ENCODE measurements around the gene ANHX.

Gene ANHX

DNA sequence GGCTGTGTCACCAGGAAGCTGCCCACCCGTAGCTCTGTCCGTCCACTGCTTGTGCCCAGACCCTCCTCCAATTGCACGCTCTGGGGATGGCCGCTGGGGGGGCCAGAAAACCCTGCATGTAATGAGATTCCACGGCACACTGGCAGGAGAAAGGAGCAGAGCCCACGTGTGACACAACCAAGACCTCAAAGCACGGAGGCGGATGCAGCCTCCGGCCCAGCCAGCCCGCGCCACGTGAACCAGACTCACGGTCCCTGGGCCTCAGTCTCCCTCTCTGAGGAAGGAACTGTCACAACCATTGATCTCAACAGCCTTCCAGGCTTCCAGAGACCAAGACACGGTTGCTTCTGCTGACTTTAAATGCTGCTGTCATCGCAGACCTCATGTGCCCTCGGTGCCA, 14.4 kb downstream of the ANHX start:
- ATAC-seq, result no peak
- H3K4me3 Mint-ChIP-seq, result no peak overlapping the region
- no peaks in the 10 kb centered on the region for H3K4me1 Mint-ChIP-seq
- H3K27ac Mint-ChIP-seq, result no peak overlapping the region
- peaks cover 29% of the 10 kb centered on the region for H3K27me3 Mint-ChIP-seq
- no peaks in the 10 kb centered on the region for H3K36me3 Mint-ChIP-seq
- peaks cover 27% of the 10 kb centered on the region for H3K9me3 Mint-ChIP-seq

DNA sequence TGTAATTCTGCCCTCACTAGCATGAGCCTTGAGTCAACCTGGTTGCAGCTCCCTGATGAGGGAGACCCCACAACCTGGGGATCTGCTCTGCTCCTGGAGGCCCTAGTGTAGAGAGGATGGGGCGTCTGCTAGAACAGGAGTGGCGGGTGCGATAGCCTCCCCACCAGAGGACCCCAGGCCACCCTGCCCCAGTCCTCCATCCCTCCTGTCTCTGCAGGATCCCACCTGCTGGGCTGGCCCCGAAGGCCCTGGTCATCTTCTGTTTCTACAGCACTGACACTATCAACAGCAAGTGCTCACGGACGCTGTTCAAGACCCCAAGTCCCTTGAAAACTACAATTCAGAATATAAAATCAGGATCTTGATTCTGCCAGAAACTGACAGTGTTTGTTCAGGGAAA, 15.2 kb downstream of the ANHX start:
- H3K4me3 Mint-ChIP-seq, result no peak overlapping the region
- no peak for ATAC-seq
- peaks cover 27% of the 10 kb centered on the region for H3K9me3 Mint-ChIP-seq
- no peak overlapping the region for H3K27ac Mint-ChIP-seq
- no peaks in the 10 kb centered on the region for H3K4me1 Mint-ChIP-seq
- peaks cover 29% of the 10 kb centered on the region for H3K27me3 Mint-ChIP-seq
- H3K36me3 Mint-ChIP-seq, result peaks cover 2% of the 10 kb centered on the region

DNA sequence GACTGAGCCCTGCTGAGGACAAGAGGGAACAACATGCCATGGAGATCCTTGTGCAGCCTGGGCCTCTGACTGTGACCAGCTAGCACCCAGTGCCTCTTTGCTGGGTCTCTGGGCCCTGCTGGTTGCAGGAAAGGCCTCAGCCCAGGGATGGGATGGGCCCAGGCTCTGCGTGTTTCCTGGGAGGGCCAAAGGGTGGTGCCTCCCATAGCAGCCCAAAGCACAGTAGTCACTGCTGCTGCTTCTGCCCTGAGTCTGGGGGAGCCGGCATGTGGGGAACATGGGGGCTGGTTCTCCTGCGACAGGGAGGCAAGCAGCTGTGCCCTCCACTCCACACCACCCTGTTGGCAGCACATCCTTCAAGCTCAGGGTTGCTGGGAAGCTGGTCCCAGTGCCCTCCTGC, 18.5 kb downstream of the ANHX start:
- Mint-ChIP-seq H3K27me3 (peaks cover 21% of the 10 kb centered on the region), H3K4me3 (no peak overlapping the region), H3K36me3 (peaks cover 4% of the 10 kb centered on the region), H3K27ac (no peak overlapping the region), H3K9me3 (peaks cover 38% of the 10 kb centered on the region), H3K4me1 (no peaks in the 10 kb centered on the region)
- ATAC-seq, result no peak

DNA sequence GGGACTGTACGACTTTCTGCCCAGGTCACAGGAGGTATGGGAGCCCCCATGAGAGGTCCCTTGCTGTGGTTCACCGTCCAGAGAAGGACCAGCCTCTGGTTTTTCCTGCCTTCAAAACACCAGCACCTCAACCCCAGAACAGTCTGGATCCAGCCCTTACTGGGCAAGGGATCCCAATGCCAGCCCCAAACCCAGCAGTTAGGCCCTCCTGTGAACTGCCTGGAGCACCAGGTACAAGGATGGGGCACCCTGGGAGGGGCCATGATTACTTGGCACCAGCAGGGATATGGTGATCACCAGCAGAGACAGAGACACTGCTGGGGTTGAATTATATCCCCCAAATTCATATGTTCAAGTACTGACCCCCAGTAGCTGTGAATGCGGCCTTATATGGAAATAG, 20.0 kb downstream of the ANHX start:
- peaks cover 4% of the 10 kb centered on the region for H3K36me3 Mint-ChIP-seq
- ATAC-seq, result no peak
- H3K4me3 Mint-ChIP-seq, result no peak overlapping the region
- H3K27ac Mint-ChIP-seq, result no peak overlapping the region
- H3K9me3 Mint-ChIP-seq, result peaks cover 39% of the 10 kb centered on the region
- H3K27me3 Mint-ChIP-seq, result peaks cover 21% of the 10 kb centered on the region
- no peaks in the 10 kb centered on the region for H3K4me1 Mint-ChIP-seq

DNA sequence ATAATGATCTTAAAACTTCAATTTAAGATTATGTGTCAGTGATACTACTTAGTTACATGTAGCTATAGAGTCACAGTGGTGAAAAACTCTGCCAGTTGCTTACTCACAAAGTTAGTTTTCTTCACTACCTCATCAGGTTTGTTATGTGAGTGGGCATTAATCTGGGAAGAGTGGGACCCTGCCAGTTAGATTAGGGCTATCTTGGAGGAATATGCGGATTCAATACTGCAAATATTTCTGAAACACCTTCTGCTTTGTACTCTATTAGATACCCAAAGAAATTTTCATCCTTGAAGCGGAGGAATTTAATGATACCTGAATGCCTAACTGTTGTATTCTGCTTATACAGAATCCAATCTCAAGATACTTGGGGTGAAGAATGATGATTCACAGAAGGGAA, 29.3 kb downstream of the ANHX start:
- H3K27ac Mint-ChIP-seq, result no peak overlapping the region
- no peaks in the 10 kb centered on the region for H3K27me3 Mint-ChIP-seq
- H3K4me1 Mint-ChIP-seq, result no peaks in the 10 kb centered on the region
- H3K4me3 Mint-ChIP-seq, result no peak overlapping the region
- ATAC-seq, result no peak
- H3K36me3 Mint-ChIP-seq, result peaks cover 32% of the 10 kb centered on the region
- peaks cover 17% of the 10 kb centered on the region for H3K9me3 Mint-ChIP-seq

DNA sequence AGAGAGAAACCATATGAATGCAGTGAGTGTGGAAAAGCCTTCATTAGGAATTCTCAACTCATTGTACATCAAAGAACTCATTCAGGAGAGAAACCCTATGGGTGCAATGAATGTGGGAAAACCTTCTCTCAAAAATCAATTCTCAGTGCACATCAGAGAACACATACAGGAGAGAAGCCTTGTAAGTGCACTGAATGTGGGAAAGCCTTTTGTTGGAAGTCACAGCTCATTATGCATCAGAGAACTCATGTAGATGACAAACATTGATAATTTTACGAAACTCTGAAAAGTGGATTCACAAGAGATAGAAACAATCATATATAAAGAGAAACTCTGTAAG, 31.4 kb downstream of the ANHX start:
- H3K9me3 Mint-ChIP-seq, result peaks cover 30% of the 10 kb centered on the region
- H3K27ac Mint-ChIP-seq, result no peak overlapping the region
- no peak for ATAC-seq

DNA sequence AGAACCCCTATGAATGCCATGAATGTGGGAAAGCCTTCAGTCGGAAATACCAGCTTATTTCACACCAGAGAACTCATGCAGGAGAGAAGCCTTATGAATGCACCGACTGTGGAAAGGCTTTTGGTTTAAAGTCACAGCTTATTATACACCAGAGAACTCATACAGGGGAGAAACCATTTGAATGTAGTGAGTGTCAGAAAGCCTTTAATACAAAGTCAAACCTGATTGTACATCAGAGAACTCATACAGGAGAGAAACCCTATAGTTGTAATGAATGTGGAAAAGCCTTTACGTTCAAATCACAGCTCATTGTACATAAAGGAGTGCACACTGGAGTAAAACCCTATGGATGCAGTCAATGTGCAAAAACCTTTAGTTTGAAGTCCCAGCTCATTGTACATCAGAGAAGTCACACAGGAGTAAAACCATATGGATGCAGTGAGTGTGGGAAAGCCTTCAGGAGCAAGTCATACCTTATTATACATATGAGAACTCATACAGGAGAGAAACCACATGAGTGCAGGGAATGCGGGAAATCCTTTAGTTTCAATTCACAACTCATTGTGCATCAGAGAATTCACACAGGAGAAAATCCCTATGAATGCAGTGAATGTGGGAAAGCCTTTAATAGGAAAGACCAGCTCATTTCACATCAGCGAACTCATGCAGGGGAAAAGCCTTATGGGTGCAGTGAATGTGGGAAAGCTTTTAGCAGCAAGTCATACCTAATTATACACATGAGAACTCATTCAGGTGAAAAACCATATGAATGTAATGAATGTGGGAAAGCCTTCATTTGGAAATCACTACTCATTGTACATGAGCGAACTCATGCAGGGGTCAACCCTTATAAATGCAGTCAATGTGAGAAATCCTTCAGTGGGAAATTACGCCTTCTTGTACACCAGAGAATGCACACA, 32.1 kb downstream of the ANHX start:
- Mint-ChIP-seq H3K27ac (no peak overlapping the region), H3K4me1 (no peaks in the 10 kb centered on the region), H3K9me3 (peaks cover 29% of the 10 kb centered on the region), H3K36me3 (peaks cover 58% of the 10 kb centered on the region), H3K27me3 (no peaks in the 10 kb centered on the region), H3K4me3 (no peak overlapping the region)
- ATAC-seq, result no peak

More for the DNA sequence above, 31.4 kb downstream of the ANHX start:
- Mint-ChIP-seq H3K4me1 (no peaks in the 10 kb centered on the region), H3K36me3 (peaks cover 53% of the 10 kb centered on the region), H3K4me3 (no peak overlapping the region), H3K27me3 (no peaks in the 10 kb centered on the region)

DNA sequence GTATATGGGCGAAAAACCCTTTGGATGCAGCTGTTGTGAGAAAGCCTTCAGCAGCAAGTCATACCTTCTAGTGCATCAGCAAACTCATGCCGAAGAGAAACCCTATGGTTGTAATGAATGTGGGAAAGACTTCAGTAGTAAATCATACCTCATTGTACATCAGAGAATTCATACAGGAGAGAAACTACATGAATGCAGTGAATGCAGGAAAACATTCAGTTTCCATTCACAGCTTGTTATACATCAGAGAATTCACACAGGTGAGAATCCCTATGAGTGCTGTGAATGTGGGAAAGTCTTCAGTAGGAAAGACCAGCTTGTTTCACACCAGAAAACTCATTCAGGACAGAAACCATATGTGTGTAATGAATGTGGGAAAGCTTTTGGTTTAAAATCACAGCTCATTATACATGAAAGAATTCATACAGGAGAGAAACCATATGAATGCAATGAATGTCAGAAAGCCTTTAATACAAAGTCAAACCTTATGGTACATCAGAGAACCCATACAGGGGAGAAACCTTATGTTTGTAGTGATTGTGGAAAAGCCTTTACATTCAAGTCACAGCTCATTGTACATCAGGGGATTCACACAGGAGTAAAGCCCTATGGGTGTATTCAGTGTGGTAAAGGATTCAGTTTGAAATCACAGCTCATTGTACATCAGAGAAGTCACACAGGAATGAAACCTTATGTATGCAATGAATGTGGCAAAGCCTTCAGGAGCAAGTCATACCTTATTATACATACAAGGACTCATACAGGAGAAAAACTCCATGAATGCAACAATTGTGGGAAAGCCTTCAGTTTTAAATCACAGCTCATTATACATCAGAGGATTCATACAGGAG, 33.0 kb downstream of the ANHX start:
- Mint-ChIP-seq H3K27ac (no peak overlapping the region), H3K4me3 (no peak overlapping the region), H3K4me1 (no peaks in the 10 kb centered on the region), H3K9me3 (peaks cover 26% of the 10 kb centered on the region), H3K27me3 (no peaks in the 10 kb centered on the region), H3K36me3 (peaks cover 58% of the 10 kb centered on the region)
- ATAC-seq, result no peak

DNA sequence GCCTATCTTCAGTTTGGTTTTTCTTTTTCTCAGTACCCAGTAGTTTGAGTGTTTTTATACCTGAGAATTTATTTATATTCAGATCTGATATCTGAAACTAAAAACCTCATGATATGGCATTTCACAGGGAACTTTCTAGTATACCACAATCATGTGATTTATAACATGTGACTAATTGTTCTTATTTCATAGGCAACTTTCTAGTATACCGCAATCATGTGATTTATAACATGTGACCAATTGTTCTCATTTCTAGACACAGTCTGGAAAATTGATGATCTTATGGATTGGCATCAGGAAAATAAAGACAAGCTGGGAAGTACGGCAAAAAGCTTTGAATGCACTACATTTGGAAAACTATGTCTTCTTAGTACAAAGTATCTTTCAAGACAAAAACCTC, 33.8 kb downstream of the ANHX start:
- Mint-ChIP-seq H3K9me3 (peaks cover 26% of the 10 kb centered on the region), H3K36me3 (peaks cover 58% of the 10 kb centered on the region), H3K4me1 (no peaks in the 10 kb centered on the region), H3K4me3 (no peak overlapping the region), H3K27me3 (no peaks in the 10 kb centered on the region), H3K27ac (no peak overlapping the region)
- no peak for ATAC-seq

DNA sequence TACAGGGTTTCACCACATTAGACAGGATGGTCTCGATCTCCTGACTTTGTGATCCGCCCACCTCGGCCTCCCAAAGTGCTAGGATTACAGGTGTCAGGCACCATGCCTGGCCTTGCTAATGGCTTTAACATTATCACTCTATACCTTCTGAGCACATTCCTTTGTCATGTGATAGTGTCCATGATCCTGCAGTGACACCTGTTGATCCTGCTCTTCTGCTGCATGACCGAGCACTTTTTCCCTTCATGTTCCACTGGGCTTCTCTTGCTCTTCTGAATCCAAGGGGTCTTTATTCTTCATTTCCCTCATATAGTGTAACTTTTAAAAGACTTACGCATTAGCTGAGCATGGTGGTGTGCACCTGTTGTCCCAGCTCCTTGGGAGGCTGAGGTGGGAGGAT, 42.8 kb downstream of the ANHX start:
- Mint-ChIP-seq H3K9me3 (peaks cover 41% of the 10 kb centered on the region), H3K27me3 (no peaks in the 10 kb centered on the region), H3K27ac (no peak overlapping the region), H3K4me1 (no peaks in the 10 kb centered on the region), H3K36me3 (peaks cover 90% of the 10 kb centered on the region), H3K4me3 (no peak overlapping the region)
- no peak for ATAC-seq

DNA sequence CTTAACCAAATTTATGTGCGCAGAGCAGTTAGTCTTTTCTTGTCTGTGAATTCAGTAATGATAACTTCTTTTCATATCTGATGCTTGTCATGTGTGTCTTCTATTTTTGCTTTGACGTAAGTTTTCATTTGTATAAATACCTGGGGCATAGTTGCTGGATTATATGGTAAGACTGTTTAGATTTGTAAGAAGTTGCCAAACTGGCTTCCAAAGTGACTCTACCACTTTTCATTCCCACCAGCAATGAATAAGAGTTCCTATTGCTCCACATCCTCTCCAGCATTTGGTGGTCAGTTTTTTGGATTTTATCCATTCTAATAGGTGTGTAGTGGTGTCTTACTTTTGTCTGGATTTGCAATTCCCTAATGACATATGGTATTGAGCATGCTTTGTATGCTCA, 45.5 kb downstream of the ANHX start:
- Mint-ChIP-seq H3K4me1 (peaks cover 5% of the 10 kb centered on the region), H3K4me3 (no peak overlapping the region), H3K9me3 (peaks cover 43% of the 10 kb centered on the region), H3K27ac (no peak overlapping the region), H3K27me3 (no peaks in the 10 kb centered on the region), H3K36me3 (peaks cover 100% of the 10 kb centered on the region)
- ATAC-seq, result no peak

DNA sequence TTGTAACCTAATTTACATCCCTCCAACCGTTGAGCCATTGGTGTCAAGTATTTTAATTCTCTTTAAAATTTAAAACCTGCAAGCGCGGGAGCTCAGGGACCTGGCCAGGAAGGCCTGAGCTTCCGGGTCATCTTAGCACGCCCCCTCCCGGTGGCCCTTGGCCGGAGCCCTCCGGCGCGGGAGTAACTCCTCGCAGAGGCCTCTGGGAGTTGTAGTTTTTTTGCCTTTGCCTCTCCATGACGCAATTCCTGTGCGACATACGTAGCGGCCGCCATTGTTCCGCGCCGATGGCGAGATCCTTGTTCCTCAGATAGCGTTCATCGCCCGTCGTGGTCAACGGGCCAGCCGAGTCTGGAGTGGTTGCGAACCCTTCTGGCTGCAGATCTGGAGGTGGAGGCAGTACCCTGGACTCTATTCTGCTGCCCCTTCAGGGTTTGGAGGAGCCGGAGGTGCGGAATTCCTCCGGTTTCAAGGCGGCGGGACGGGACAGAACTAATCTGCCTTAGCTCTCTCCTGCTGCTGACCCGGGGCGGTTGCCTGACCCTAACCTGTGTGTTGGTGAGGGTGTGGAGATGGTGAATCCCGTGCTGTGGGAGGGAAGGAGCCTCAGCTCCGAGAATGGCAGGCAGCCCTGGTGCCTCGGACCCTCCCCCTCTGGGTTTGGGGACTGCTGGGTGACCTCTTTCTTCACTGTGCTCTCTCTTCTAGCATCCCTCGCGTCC, 54.3 kb downstream of the ANHX start, which contains the start of gene ZNF268:
Gene ZNF268 (plus strand): TSS at position 258 of the 722 bp plus-strand sequence. CDS start 503 bp downstream, outside the sequence.
- Mint-ChIP-seq H3K36me3 (peaks cover 68% of the 10 kb centered on the region), H3K9me3 (peaks cover 35% of the 10 kb centered on the region)

DNA sequence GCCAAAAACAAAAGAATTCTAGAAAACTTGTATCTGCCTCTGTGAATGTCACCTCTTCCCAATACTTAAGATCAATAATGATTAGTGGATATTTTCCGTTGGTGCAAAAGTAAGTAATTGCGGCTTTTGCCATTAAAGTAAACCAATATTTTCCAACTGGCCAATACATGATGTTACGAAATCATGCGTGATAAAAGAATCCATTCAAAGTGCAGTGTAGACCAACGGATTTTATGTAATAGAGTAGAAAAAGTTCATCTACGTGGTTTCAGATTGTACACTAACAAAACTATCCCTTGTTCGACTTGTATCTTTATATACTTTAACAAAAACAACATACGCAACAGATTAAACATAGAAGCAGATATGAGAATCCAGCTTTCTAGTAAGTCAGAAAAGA, 55.0 kb downstream of the ANHX start:
- H3K4me1 Mint-ChIP-seq, result peaks cover 34% of the 10 kb centered on the region
- H3K27me3 Mint-ChIP-seq, result no peaks in the 10 kb centered on the region
- peaks cover 38% of the 10 kb centered on the region for H3K9me3 Mint-ChIP-seq
- no peak overlapping the region for H3K4me3 Mint-ChIP-seq
- no peak for ATAC-seq
- peaks cover 64% of the 10 kb centered on the region for H3K36me3 Mint-ChIP-seq
- H3K27ac Mint-ChIP-seq, result peak overlapping the region; percentile 94

More for the DNA sequence above, 54.3 kb downstream of the ANHX start, which contains the start of gene ZNF268:
- no peaks in the 10 kb centered on the region for H3K27me3 Mint-ChIP-seq
- H3K4me1 Mint-ChIP-seq, result peaks cover 34% of the 10 kb centered on the region
- H3K27ac Mint-ChIP-seq, result peak within 1 kb of the TSS; percentile 94
- ATAC-seq, result peak; percentile 99
- H3K4me3 Mint-ChIP-seq, result peak within 1 kb of the TSS; percentile 96

DNA sequence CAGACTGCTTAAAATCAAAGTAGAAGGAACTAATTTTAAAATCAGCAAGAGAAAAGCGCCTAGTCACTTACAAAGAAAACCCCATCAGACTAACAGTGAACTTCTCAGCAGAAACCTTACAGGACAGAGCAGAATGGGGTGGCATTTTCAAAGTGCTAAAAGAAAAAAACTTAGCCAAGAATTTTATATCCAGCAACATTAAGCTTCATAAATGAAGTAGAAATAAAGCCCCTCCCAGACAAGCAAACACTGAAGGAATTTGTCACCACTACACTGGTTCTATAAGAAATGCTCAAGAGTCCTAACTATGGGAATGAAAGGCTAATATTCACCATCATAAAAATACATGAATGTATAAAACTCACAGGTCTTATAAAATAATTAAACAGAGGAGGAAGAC, 60.8 kb downstream of the ANHX start:
- peaks cover 26% of the 10 kb centered on the region for H3K36me3 Mint-ChIP-seq
- no peak for ATAC-seq
- peaks cover 32% of the 10 kb centered on the region for H3K9me3 Mint-ChIP-seq
- no peaks in the 10 kb centered on the region for H3K4me1 Mint-ChIP-seq
- H3K27ac Mint-ChIP-seq, result no peak overlapping the region
- H3K27me3 Mint-ChIP-seq, result no peaks in the 10 kb centered on the region
- no peak overlapping the region for H3K4me3 Mint-ChIP-seq

DNA sequence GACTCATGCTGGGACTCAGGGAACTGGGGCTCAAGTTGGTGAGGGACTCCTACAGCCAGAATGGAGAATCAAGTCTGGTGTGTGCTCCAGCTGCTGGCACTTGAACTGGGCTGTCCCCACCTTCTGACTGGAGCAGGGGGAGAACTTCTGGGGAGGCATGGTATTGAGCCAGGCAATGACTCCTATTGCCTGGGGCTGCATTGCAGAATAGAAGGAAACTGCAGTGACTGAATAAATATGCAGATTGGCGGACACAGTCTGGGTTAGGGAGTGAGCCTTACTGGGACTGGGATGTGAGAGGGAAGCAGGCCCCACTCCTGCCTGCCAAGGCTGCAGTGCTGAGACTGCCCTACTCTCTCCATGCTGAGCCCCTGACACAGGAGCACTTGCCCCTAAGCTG, 63.2 kb downstream of the ANHX start:
- Mint-ChIP-seq H3K36me3 (peaks cover 15% of the 10 kb centered on the region), H3K4me3 (no peak overlapping the region), H3K27me3 (no peaks in the 10 kb centered on the region), H3K27ac (no peak overlapping the region), H3K4me1 (no peaks in the 10 kb centered on the region), H3K9me3 (peaks cover 31% of the 10 kb centered on the region)
- ATAC-seq, result no peak

All from stimulated activated memory B cell treated with anti-CD40 and anti-IgM and Interleukin-4, amounts not matched to agents 10 μg/mL and 1 μg/mL and 100 μg/mL, for 72 hours (primary cell).